ENCODE results near the gene KCNIP4.

Gene KCNIP4

GRCh38 chr4:21901281-21901680, 47.3 kb downstream of the KCNIP4 start:
- no peak for DNase-seq (ENCODE audit: low read depth)

- DNase-seq (ENCODE audit: low read depth), result no peak
Measured at GRCh38 chr4:21900211-21900610, 48.4 kb downstream of the KCNIP4 start.

- DNase-seq (ENCODE audit: low read depth), result no peak
Measured at GRCh38 chr4:21898101-21898500, 50.5 kb downstream of the KCNIP4 start.

- no peak for DNase-seq (ENCODE audit: low read depth)
Measured at GRCh38 chr4:21896767-21897166, 51.8 kb downstream of the KCNIP4 start.

GRCh38 chr4:21893136-21893535, 55.4 kb downstream of the KCNIP4 start:
- no peak for DNase-seq (ENCODE audit: low read depth)

GRCh38 chr4:21890231-21890630, 58.3 kb downstream of the KCNIP4 start:
- no peak for DNase-seq (ENCODE audit: low read depth)

GRCh38 chr4:21888195-21888976, 60.2 kb downstream of the KCNIP4 start:
- DNase-seq (ENCODE audit: low read depth), result no peak

- no peak for DNase-seq (ENCODE audit: low read depth)
Measured at GRCh38 chr4:21887481-21887880, 61.1 kb downstream of the KCNIP4 start.

GRCh38 chr4:21885770-21886169, 62.8 kb downstream of the KCNIP4 start:
- DNase-seq (ENCODE audit: low read depth), result no peak

- no peak for DNase-seq (ENCODE audit: low read depth)
Measured at GRCh38 chr4:21885241-21885640, 63.3 kb downstream of the KCNIP4 start.

- DNase-seq (ENCODE audit: low read depth), result no peak
Measured at GRCh38 chr4:21884615-21885014, 64.0 kb downstream of the KCNIP4 start.

GRCh38 chr4:21882051-21882839, 66.3 kb downstream of the KCNIP4 start:
- no peak for DNase-seq (ENCODE audit: low read depth)

- DNase-seq (ENCODE audit: low read depth), result no peak
Measured at GRCh38 chr4:21879187-21879586, 69.4 kb downstream of the KCNIP4 start.

GRCh38 chr4:21876711-21877110, 71.9 kb downstream of the KCNIP4 start:
- DNase-seq (ENCODE audit: low read depth), result no peak

GRCh38 chr4:21873145-21873544, 75.4 kb downstream of the KCNIP4 start:
- no peak for DNase-seq (ENCODE audit: low read depth)

- DNase-seq (ENCODE audit: low read depth), result no peak
Measured at GRCh38 chr4:21872101-21872500, 76.5 kb downstream of the KCNIP4 start.

- DNase-seq (ENCODE audit: low read depth), result no peak
Measured at GRCh38 chr4:21869978-21870745, 78.4 kb downstream of the KCNIP4 start.

GRCh38 chr4:21864686-21865085, 83.9 kb downstream of the KCNIP4 start:
- no peak for DNase-seq (ENCODE audit: low read depth)

- no peak for DNase-seq (ENCODE audit: low read depth)
Measured at GRCh38 chr4:21862917-21863316, 85.7 kb downstream of the KCNIP4 start.

GRCh38 chr4:21858971-21859370, 89.6 kb downstream of the KCNIP4 start:
- no peak for DNase-seq (ENCODE audit: low read depth)

GRCh38 chr4:21856754-21857153, 91.8 kb downstream of the KCNIP4 start:
- DNase-seq (ENCODE audit: low read depth), result no peak

GRCh38 chr4:21856301-21856700, 92.3 kb downstream of the KCNIP4 start:
- DNase-seq (ENCODE audit: low read depth), result no peak

- no peak for DNase-seq (ENCODE audit: low read depth)
Measured at GRCh38 chr4:21849077-21849476, 99.5 kb downstream of the KCNIP4 start.

Measured in T follicular helper cell (primary cell).